GM18870 (cell line): ENCODE measurements around the gene RNF13.
"Not testable (repeated sequence)": the region's sequence is repeated elsewhere in the genome, so short reads cannot be mapped to it uniquely, and the experiment has no call there.

Experiments used
- ATAC-seq: cut with Tn5 transposase; IDR thresholded peaks from one replicate; pipeline ENCODE4 v1.9.1; 2021; ENCODE audit warnings: moderate library complexity; ENCODE audit not compliant: unreplicated experiment

The RNF13 gene

GRCh38 chr3:149800693-149801092 is 12.3 kb upstream of the RNF13 start:
- no peak for ATAC-seq

GRCh38 chr3:149801195-149801594 is 11.8 kb upstream of the RNF13 start:
- no peak for ATAC-seq

GRCh38 chr3:149801639-149802038 is 11.4 kb upstream of the RNF13 start:
- no peak for ATAC-seq

- ATAC-seq = no peak
Measured at GRCh38 chr3:149806171-149806778, 6.7 kb upstream of the RNF13 start.

GRCh38 chr3:149808209-149808829 is 4.7 kb upstream of the RNF13 start:
- ATAC-seq = no peak

GRCh38 chr3:149809699-149810098 is 3.3 kb upstream of the RNF13 start:
- no peak for ATAC-seq

GRCh38 chr3:149810846-149811245 is 2.2 kb upstream of the RNF13 start:
- ATAC-seq = no peak

GRCh38 chr3:149812165-149812605 is 830 bp upstream of the RNF13 start:
- no peak for ATAC-seq

GRCh38 chr3:149813367-149814281 is 609 bp downstream of the RNF13 start:
- peak; percentile 14 for ATAC-seq

- ATAC-seq = no peak
Measured at GRCh38 chr3:149815321-149815720, 2.3 kb downstream of the RNF13 start.

GRCh38 chr3:149815728-149816127 is 2.7 kb downstream of the RNF13 start:
- no peak for ATAC-seq

GRCh38 chr3:149816311-149816710 is 3.3 kb downstream of the RNF13 start:
- ATAC-seq = no peak

GRCh38 chr3:149816986-149817385 is 4.0 kb downstream of the RNF13 start:
- no peak for ATAC-seq

- ATAC-seq = no peak
Measured at GRCh38 chr3:149819432-149819831, 6.4 kb downstream of the RNF13 start.

- ATAC-seq = no peak
Measured at GRCh38 chr3:149820183-149820582, 7.2 kb downstream of the RNF13 start.

- ATAC-seq = no peak
Measured at GRCh38 chr3:149826636-149827035, 13.6 kb downstream of the RNF13 start.

GRCh38 chr3:149828390-149828789 is 15.4 kb downstream of the RNF13 start:
- ATAC-seq = no peak

GRCh38 chr3:149829631-149830030 is 16.6 kb downstream of the RNF13 start:
- not testable (repeated sequence) for ATAC-seq

GRCh38 chr3:149830902-149831301 is 17.9 kb downstream of the RNF13 start:
- no peak for ATAC-seq

GRCh38 chr3:149831321-149831720 is 18.3 kb downstream of the RNF13 start:
- ATAC-seq = no peak

- ATAC-seq = no peak
Measured at GRCh38 chr3:149832086-149832485, 19.1 kb downstream of the RNF13 start.

GRCh38 chr3:149833241-149833640 is 20.2 kb downstream of the RNF13 start:
- ATAC-seq = no peak
